Skeletal muscle cell (primary cell): ENCODE results near the gene DPYD.

Experiments used
- DNase-seq: peaks from one replicate; pipeline ENCODE4 v3.0.0-alpha.2; 2010; ENCODE audit warnings: low read depth
- H3K4me3 ChIP-seq: 2 replicates; pipeline ENCODE4 v1.5.1; 2011; ENCODE audit warnings: low read depth, mild to moderate bottlenecking, control low read depth, low read length, moderate library complexity

DPYD gene

GRCh38 chr1:97577613-97578012 lies 343.2 kb downstream of the DPYD start:
- H3K4me3 ChIP-seq: no peak overlapping the region

GRCh38 chr1:97573553-97573952 lies 347.3 kb downstream of the DPYD start:
- no peak overlapping the region for H3K4me3 ChIP-seq
- DNase-seq: no peak

More at GRCh38 chr1:97577613-97578012, 343.2 kb downstream of the DPYD start:
- DNase-seq: no peak

GRCh38 chr1:97572561-97572960 lies 348.3 kb downstream of the DPYD start:
- DNase-seq: no peak

GRCh38 chr1:97571760-97572159 lies 349.1 kb downstream of the DPYD start:
- H3K4me3 ChIP-seq: no peak overlapping the region
- DNase-seq: no peak

More at GRCh38 chr1:97572561-97572960, 348.3 kb downstream of the DPYD start:
- no peak overlapping the region for H3K4me3 ChIP-seq

DNA sequence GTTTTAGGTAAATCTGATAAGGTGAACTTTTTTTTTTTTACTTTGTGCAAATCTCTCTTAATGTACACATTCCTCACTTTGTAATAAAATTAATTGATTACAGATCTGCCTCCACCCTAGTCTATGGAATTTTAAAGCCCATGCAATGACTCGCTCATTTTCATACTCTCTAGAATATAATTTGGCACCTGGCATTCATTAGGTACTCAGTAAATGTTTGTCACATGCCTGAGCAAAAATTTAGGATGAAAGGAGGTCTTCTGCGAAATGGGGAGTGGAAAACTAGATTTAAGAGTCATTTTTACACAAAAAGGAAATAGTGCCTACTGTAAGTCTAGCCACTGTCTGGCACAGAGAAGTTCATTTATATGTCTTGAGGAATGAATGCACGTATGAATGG lies 350.1 kb downstream of the DPYD start:
- no peak overlapping the region for H3K4me3 ChIP-seq
- no peak for DNase-seq

DNA sequence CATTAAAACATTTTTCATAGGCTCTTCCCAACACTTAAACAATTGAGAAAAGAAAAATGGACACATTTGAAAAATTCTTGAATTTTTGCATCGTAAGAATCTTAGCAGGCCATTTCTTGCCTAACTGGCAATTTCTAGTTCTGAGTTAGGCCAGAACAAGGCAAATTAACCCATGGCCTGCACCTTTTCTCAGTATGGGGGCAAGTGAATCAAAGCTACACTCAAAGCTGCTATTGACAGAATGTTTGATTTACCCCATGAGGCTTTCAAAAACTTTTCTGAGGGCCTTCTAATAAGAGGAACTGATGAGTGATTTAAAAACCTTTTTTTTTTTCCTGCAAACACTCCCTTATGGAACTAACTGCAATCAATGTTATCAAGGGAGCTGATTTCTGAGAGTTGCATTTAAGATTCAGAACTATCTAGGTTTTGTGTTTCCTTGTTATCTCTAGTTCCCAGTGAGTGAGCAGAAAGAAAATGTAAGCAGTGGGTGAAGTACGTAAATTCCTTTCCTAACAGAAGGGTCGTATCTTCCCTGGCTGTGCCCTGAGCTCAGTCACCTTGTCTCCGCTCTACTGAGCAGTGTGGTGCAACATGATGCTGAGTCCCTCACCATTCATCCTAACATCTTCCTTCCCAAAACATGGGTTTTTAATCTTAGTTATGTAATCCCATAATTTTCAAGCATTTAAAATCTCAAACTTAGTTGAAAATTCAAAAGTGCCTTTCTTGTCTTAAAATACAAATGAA lies 353.7 kb downstream of the DPYD start:
- H3K4me3 ChIP-seq: no peak overlapping the region
- DNase-seq: no peak

GRCh38 chr1:97565886-97566285 lies 354.9 kb downstream of the DPYD start:
- no peak overlapping the region for H3K4me3 ChIP-seq
- no peak for DNase-seq

- H3K4me3 ChIP-seq: no peak overlapping the region
- DNase-seq: no peak
These were observed 356.9 kb downstream of the DPYD start for GRCh38 chr1:97563926-97564325.

GRCh38 chr1:97562081-97562480 lies 358.8 kb downstream of the DPYD start:
- no peak for DNase-seq
- H3K4me3 ChIP-seq: no peak overlapping the region

- DNase-seq: no peak
These were observed 360.1 kb downstream of the DPYD start for GRCh38 chr1:97560714-97561113.

GRCh38 chr1:97553971-97554370 lies 366.9 kb downstream of the DPYD start:
- H3K4me3 ChIP-seq: no peak overlapping the region
- DNase-seq: no peak

More at GRCh38 chr1:97560714-97561113, 360.1 kb downstream of the DPYD start:
- no peak overlapping the region for H3K4me3 ChIP-seq

- no peak for DNase-seq
- H3K4me3 ChIP-seq: no peak overlapping the region
These were observed 369.7 kb downstream of the DPYD start for GRCh38 chr1:97551113-97551512.

DNA sequence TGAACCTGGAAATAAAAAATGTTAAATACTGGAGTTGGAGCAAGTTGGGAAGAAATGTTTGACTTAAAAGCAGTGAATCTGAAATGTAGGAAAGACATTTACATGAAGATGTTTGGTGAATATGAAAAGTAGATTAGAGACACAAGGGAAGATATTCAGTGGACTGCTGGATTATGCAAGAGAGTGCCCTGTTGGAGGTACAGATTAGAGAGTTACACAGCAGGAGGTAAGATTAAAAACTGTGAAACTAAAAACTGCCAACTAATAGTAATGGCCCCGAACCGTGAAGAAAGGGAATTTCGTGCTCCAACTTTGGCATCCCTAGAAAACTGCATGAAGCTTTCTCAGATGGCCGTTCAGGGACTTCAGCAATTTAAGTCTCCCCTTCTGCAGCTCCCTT lies 375.4 kb downstream of the DPYD start:
- DNase-seq: no peak
- no peak overlapping the region for H3K4me3 ChIP-seq

GRCh38 chr1:97540346-97540888 lies 380.4 kb downstream of the DPYD start:
- no peak overlapping the region for H3K4me3 ChIP-seq
- no peak for DNase-seq

DNA sequence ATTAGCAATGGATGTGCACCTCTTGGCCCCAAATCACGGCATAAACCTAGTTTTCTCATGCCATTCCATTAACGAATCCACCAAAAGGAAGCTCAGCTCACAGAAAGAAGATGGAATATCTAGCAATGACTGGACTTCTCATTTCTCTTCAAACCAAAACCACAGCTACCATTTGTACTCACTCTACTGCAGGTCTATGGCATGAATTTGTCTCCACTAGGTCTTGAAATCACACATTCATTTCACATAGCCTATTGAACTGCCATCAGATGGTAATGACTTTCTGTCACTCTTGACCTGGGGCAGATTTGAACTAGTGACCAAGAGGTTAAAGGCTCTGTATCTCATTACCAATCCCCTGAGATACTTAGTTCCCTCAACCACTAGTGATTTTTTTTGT lies 382.7 kb downstream of the DPYD start:
- no peak for DNase-seq
- no peak overlapping the region for H3K4me3 ChIP-seq

- no peak for DNase-seq
- no peak overlapping the region for H3K4me3 ChIP-seq
These were observed 387.5 kb downstream of the DPYD start for GRCh38 chr1:97533358-97533757.

- H3K4me3 ChIP-seq: no peak overlapping the region
- DNase-seq: no peak
These were observed 391.2 kb downstream of the DPYD start for GRCh38 chr1:97529600-97529999.

DNA sequence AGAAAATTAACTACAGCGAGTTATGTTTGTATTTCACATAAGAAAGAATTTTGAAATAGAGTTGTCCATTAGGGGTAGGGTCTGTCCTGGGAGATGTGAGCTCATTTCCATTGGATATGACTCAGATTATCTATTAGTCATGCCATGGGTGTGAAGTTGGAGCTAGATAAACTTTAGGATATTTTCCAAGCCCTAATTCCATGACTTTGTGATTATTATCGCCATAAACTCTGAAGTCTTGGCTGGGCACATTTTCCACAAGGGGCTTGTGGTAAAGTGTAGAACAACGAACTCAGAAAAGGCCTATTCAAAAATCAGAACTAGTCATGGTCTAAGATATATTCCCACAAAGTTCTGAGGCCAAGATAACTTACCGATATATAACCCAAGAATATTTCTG lies 396.6 kb downstream of the DPYD start:
- H3K4me3 ChIP-seq: no peak overlapping the region
- DNase-seq: no peak

DNA sequence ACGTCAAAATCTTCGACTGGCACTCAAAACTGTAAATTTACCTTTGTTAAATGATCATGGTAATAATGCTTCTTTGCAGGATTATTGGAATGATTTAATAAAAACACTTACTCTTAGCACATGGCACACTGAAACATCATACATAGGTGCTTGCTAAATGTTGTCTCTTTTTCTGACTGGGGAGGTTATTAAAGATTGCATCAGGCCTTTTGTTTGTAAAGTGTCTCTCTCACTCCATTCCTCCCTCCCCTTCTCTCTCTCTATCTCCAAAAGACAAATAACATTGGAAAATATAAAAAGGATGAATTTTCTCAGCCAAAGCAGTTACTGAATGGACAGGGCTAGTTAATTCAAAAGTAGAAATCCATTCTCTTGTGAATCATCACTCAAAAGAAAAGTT lies 404.2 kb downstream of the DPYD start:
- DNase-seq: no peak
- no peak overlapping the region for H3K4me3 ChIP-seq

GRCh38 chr1:97508653-97509218 lies 412.1 kb downstream of the DPYD start:
- DNase-seq: no peak
- H3K4me3 ChIP-seq: no peak overlapping the region

DNA sequence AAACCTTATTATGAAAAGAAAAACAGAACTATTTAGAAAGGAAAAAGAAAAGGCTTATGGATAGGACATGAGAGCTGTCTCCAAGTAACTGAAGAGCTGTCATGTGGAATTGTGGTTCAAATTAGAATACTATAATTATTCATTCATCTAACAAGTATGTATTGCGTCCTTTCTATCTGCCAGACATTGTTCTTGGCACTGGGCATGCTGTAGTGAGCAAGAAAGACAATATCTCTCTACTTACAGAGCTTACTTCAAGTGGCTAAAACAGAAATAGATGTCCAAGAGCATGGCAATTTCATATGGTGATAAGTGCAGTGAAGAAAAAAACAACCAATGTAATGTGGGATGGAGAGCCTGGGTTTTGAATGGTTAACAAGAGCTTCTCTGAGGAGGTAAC lies 413.0 kb downstream of the DPYD start:
- no peak for DNase-seq
- H3K4me3 ChIP-seq: no peak overlapping the region
